ENCODE results near the gene BNIP3.

DNA sequence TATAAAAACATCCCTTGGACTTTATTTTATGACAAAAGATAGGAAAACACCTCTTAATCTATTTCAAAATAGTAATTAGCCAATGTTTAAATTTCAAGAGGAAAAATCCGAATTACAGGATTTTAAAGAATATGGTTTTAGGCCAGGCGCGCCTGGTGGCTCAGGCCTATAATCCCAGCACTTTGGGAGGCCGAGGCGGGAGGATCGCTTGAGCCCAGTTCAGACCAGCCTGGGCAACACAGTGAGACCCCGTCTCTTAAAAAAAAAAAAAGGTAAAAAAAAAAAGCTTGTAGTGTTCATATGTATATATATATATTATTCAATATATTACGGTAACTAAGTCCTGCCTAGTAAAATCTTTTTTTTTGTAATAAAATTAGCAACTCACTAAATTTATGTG, 1.4 kb downstream of the BNIP3 start:
- TF ChIP-seq, protein P1, sequence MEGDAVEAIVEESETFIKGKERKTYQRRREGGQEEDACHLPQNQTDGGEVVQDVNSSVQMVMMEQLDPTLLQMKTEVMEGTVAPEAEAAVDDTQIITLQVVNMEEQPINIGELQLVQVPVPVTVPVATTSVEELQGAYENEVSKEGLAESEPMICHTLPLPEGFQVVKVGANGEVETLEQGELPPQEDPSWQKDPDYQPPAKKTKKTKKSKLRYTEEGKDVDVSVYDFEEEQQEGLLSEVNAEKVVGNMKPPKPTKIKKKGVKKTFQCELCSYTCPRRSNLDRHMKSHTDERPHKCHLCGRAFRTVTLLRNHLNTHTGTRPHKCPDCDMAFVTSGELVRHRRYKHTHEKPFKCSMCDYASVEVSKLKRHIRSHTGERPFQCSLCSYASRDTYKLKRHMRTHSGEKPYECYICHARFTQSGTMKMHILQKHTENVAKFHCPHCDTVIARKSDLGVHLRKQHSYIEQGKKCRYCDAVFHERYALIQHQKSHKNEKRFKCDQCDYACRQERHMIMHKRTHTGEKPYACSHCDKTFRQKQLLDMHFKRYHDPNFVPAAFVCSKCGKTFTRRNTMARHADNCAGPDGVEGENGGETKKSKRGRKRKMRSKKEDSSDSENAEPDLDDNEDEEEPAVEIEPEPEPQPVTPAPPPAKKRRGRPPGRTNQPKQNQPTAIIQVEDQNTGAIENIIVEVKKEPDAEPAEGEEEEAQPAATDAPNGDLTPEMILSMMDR (IDR thresholded peaks at IDR 0.05; ENCODE audit: insufficient read depth, low read length) = no peak
- no peak for TF ChIP-seq GABPA (IDR thresholded peaks at IDR 0.05; ENCODE audit: low read depth)
- TF ChIP-seq REST (IDR thresholded peaks at IDR 0.05; ENCODE audit: insufficient replicate concordance, low read depth) = no peak
